ENCODE measurements around the gene C5orf24.
"Not testable (repeated sequence)": the region's sequence is repeated elsewhere in the genome, so short reads cannot be mapped to it uniquely, and the experiment has no call there.

The C5orf24 gene

GRCh38 chr5:134845852-134846640, at the start of gene C5orf24:
Gene C5orf24 (plus strand): TSS chr5:134845968. CDS start chr5:134854901, 8,933 bp downstream.
- peak; percentile 95 for DNase-seq (ENCODE audit: low spot score)

DNA sequence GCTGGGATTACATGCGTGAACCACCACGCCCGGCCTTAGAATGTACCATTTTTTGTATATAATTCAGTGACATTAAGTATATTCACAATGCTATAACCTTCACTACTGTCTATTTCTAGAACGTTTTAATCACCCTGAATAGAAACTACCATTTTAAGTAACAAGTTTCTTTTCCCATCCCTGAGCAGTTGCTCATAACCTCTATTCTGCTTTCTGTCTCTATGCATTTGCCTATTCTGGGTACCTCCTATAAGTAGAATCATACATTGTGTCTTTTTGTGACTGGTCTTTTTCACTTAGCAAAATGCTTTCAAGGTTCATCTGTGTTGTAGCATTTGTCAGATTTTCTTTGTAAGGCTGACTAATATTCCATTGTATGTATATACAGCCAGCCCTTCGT, 47.3 kb upstream of the C5orf24 start:
- no peak for DNase-seq (ENCODE audit: low spot score)

DNA sequence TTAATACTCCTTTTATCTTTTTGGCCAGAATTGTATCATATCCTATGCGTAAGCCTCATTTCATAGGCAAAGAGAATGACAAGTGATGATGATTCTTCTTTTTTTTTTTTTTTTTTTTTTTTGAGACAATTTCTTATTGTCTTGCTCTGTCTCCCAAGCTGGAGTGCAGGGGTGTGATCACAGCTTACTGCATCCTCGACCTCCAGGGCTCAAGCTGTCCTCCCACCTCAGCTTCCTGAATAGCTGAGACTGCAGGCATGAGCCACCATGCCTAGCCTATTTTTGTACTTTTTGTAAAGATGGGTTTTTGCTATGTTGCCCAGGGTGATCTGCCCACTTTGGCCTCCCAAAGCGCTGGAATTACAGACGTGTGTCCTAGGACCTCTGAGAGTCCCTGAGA, 41.9 kb upstream of the C5orf24 start:
- DNase-seq (ENCODE audit: low spot score) = no peak

DNA sequence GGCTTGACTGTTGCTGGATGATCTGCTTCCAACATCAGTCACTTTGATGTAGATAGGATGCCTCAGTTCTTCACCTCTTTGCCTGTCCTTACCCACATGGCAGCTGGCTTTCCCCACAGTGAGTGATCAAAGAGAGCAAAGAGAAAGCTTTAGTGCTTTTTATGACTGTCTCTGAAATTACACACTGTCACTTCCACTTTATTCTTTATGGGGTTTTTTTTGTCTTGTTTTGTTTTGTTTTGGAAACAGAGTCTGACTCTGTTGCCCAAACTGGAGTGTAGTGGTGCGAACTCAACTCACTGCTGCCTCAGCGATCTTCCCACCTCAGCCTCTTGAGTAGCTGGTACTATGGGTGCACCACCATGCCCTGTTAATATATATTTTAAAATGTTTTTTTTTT, 32.4 kb upstream of the C5orf24 start:
- no peak for DNase-seq (ENCODE audit: low spot score)

DNA sequence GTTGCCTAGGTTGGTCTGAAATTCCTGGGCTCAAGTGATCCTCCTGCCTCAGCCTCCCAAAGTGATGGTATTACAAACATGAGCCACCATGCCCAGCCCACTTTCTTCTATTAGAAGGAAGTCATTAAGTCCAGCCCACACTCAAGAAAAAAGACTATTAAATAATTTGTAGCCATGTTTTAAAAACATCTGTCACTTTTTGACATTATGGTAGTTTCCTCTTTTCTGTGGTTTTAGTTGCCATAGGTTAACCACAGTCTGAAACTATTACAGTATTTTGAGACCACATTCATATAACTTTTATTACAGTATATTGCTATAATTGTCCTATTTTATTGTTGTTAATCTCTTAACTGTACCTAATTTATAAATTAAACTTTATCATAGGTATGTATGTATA, 31.9 kb upstream of the C5orf24 start:
- DNase-seq (ENCODE audit: low spot score) = no peak

- DNase-seq (ENCODE audit: low spot score) = no peak
These were observed 28.8 kb upstream of the C5orf24 start for GRCh38 chr5:134817006-134817405.

DNA sequence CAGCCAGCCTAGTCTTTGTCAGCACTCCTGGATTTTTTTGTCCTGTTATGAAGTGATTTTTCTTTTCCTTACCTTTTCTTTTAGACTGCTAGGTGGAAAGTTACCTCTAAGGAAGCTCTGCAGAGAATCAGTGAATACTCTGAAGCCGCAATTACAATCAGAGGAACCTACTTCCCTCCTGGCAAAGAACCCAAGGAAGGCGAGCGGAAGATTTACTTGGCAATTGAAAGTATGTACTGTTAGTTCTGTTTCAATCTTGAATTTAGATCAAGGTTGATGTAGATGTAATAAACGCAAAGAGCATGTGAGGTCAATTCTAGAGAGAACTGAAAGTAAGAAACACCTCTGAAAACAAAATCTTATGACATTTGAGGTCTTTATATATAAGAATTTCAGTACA, 27.0 kb upstream of the C5orf24 start:
- no peak for DNase-seq (ENCODE audit: low spot score)

DNA sequence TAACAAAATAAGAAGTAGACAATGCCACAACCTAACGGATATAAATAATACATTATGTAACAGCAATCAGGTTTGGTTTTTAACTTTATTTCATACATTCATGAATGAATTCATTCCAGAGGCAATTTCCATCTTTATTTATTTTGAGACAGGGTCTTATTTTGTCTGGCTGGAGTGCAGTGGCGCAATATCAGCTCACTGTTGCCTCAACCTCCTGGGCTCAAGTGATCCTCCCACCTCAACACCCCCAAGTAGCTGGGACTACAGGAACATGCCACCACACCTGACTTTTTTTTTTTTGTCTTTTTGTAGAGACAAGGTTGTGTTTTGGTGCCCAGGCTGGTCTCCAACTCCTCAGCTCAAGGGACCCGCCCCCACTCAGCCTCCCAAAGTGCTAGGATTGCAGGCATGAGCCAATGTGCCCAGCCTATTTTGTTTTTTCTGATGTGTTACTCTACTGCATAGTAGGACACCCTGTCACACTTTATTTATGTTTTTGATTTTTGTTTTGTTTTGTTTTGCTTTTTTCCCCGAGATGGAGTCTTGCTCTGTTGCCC, 26.3 kb upstream of the C5orf24 start:
- DNase-seq (ENCODE audit: low spot score) = no peak

GRCh38 chr5:134821841-134822240, 23.9 kb upstream of the C5orf24 start:
- no peak for DNase-seq (ENCODE audit: low spot score)

DNA sequence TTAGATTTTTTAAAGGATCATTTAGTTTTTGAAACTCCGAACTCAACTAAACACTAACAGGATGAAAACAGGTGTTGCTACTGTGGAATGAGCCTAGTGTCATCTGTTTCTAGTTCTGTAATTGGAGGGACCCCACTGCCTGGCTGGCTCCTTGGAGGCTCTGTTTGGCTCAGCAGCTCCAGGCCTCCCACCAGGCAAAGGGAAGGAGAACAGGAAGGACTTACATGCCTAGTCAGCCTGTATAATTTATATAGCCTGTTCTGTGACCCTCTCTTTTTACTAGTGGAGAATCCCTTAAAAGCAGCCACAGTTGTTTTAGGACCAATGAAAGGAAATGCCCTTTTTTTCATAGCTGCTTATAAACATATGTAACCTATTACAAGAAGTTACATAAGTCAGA, 21.1 kb upstream of the C5orf24 start:
- DNase-seq (ENCODE audit: low spot score) = no peak

- DNase-seq (ENCODE audit: low spot score) = no peak
These were observed 20.6 kb upstream of the C5orf24 start for GRCh38 chr5:134825212-134825611.

DNA sequence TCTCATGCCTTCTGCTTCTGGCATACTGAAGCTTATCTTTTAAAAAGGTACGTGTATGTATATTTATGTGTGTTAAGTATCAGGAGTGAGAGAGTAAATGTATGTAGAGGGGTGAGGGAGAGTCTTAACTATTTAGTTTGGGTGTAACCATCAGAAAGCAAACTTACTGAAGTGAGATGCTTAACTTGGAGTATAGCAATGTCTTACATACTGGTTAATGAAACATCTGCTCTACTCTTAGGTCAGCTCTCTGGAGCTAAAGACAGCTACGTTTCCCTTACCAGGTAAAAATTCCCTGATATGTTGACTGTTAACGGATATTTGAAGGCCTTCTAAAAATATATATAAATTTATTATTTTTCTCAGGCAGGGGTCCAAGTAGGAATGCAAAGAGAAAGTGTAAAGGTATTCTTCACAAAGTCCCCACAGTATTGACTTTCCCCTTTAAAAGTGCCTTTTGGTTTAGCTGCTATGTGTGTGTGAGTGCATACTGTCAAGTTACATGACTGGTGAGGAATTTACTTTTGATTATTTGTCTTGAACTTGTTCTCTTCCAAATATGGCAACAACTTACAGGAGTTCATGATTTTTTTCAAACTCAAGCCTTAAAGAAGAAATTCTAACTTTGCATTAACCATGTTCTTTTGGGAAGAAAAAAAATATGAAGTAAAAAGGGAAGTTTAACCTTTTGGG, 12.3 kb upstream of the C5orf24 start:
- no peak for DNase-seq (ENCODE audit: low spot score)

DNA sequence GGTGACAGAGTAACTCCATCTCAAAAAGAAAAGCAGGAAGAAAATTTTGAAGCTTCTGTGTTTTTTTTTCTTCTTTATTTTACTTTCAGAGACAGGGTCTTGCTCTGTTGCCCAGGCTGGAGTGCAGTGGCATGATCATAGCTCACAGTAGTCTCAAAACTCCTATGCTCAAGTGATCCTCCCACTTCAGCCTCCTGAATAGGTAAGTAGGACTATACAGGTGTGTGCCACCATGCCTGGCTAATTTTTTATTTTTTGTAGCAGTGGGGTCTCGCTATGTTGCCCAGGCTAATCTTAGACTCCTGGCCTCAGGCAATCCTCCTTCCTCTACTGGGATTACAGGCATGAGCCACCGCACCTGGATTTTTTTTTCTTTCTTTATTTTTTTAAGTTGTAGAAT, 10.1 kb upstream of the C5orf24 start:
- DNase-seq (ENCODE audit: low spot score) = no peak

- no peak for DNase-seq (ENCODE audit: low spot score)
These were observed 8.1 kb upstream of the C5orf24 start for GRCh38 chr5:134837530-134838181.

- not testable (repeated sequence) for DNase-seq (ENCODE audit: low spot score)
These were observed 7.4 kb upstream of the C5orf24 start for GRCh38 chr5:134838361-134838760.

- no peak for DNase-seq (ENCODE audit: low spot score)
These were observed 5.0 kb upstream of the C5orf24 start for GRCh38 chr5:134840811-134841210.

DNA sequence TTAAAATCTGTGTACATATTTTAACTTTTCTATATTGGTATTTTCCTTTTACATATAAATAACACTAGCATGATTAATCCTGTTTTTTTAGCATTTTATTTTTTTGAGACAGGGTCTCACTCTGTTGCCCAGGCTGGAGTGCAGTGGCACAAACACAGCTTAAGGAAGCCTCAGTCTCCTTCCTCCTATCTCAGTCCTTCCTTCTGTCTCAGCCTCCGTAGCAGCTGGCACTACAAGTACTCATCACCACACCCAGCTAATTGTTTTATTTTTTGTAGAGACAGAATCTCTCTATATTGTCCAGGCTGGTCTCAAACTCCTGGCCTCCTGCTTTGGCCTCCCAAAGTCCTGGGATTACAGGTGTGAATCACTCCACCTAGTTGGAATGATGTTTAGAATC, 1.5 kb upstream of the C5orf24 start:
- DNase-seq (ENCODE audit: low spot score) = no peak

DNA sequence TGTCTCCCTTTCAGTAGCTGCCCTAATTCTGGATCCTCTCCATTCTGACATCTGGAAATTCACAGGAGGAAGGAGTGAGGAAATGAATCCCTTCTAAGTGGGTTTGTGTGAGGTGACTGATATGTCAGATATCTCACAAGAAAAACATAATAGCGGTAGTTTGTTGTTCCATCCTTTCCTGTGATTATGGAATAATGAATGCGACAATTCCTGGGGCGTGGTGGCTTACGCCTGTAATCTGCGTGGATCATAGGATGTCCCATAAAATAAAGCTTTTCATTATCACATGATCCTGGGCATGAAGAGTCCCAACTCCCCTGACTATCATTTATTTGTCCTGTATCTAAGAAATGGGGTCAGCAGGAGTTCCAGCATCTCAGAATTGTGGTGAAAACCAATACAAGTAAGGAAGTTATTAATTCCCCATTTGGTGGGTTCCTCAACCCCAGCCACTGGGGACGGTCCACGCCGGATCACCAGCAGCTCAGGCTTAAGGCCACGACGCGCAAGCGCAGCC, 375 bp upstream of the C5orf24 start:
- DNase-seq (ENCODE audit: low spot score) = no peak

DNA sequence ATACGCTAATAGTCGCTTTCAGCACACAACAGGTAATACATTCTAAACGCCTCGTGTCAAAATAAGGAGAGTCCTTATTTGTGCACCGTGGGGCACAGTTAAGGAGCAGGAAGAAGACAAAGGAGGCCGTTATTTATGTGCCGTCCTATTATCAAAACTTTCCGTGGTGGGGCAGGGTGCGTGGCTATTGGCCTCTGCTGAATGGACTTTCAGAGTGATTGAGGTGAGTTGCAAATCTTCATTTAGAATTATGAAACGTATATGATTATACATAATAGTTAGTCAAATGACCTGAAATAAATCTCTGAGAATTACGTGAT, 833 bp downstream of the C5orf24 start:
- DNase-seq (ENCODE audit: low spot score) = peak; percentile 52

DNA sequence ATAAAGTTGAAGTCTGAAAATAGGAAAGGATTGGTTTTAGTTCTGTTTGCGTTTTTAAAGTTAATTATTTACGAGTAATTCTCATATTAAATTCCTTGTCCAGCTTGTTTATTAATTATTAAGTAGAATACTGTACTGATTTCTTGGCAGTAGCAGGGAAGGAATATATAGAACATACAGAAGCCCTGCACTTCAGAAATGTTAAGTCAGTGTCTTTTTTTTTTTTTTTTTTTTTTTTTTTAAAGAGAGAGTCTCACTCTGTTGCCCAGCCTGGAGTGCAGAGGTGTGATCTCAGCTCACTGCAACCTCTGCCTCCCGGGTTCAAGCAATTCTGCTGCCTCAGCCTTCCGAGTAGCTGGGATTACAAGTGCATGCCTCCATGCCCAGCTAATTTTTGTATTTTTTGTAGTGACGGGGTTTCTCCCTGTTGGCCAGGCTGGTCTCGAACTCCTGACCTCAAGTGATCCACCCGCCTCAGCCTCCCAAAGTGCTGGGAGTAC, 3.7 kb downstream of the C5orf24 start:
- DNase-seq (ENCODE audit: low spot score) = not testable (repeated sequence)

- DNase-seq (ENCODE audit: low spot score) = peak; percentile 70
These were observed 5.6 kb downstream of the C5orf24 start for GRCh38 chr5:134851307-134851923.

DNA sequence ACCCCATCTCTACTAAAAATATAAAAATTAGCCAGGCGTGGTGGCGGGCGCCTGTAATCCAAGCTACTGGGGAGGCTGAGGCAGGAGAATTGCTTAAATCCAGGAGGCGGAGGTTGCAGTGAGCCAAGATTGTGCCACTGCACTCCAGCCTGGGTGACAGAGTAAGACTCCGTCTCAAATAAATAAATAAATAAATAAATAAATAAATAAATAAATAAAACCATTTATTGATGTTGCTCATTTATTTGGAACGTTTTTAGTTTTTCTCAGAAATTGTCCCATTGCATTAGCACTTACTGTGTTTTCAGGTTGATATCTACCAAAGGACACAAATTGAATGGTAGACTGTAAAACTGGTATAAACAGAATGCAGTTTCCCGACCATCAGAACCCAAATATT, 10.7 kb downstream of the C5orf24 start:
- not testable (repeated sequence) for DNase-seq (ENCODE audit: low spot score)

Data from RKO (cell line).